ENCODE results near the gene IL20. TPM values are rescaled to one million over a fixed set of nuclear protein-coding genes. Genes with fewer than 3 reads are reported as not detected.

The IL20 gene
- total RNA-seq, 1 experiment from 2014 or later: not detected

GRCh38 chr1:206875752-206876377 lies 10.4 kb downstream of the IL20 start:
- CTCF ChIA-PET: no interaction called here
- POLR2A ChIA-PET: no interaction called here
- H3K4me3 ChIP-seq (ENCODE audit: low read depth in 2 of 2, low read length in 2 of 2): no peak overlapping the region
- TF ChIP-seq TCF7L2 (IDR thresholded peaks at IDR 0.05; ENCODE audit: low read depth, low read length) (no peak), SIN3A (IDR thresholded peaks at IDR 0.05; ENCODE audit: borderline replicate concordance, insufficient read depth, low read depth, low read length) (no peak), CTCF (IDR thresholded peaks at IDR 0.05) (no peak), POLR2AphosphoS5 (IDR thresholded peaks at IDR 0.05; ENCODE audit: low read depth, low read length) (no peak), REST (IDR thresholded peaks at IDR 0.05; ENCODE audit: insufficient read depth in 1 of 2, low read depth in 2 of 2, low read length in 1 of 2) (no peak)
- no peaks in the 10 kb centered on the region for H3K27me3 ChIP-seq (ENCODE audit: control insufficient read depth, insufficient read depth, low read length)
- ATAC-seq (no peak), DNase-seq (ENCODE audit: low read depth, low spot score) (no peak)
- no peak overlapping the region for H3K27ac ChIP-seq (ENCODE audit: low read length)
- in situ Hi-C loops (cut with HindIII; ENCODE audit: low pct_unique_long_range_greater_than_20kb, low sequenced_read_pairs): no loop called here
- H3K9me3 ChIP-seq (ENCODE audit: control insufficient read depth, insufficient read depth, low read depth, low read length): peaks cover 5% of the 10 kb centered on the region; the same call in 1 of the 2 replicates
- H3K4me1 ChIP-seq (ENCODE audit: control insufficient read depth, insufficient read depth, low read length): no peaks in the 10 kb centered on the region
- H3K36me3 ChIP-seq (ENCODE audit: control insufficient read depth, insufficient read depth, low read length): no peaks in the 10 kb centered on the region
- BruUV-seq (replicated peaks): no TSS peak
- intact Hi-C loops (cut with micrococcal nuclease; ENCODE audit: unreplicated experiment): no loop called here

GRCh38 chr1:206878456-206878855 lies 13.0 kb downstream of the IL20 start:
- in situ Hi-C loops (cut with HindIII; ENCODE audit: low pct_unique_long_range_greater_than_20kb, low sequenced_read_pairs): no loop called here
- ChIA-PET CTCF (no interaction called here), POLR2A (no interaction called here)
- intact Hi-C loops (cut with micrococcal nuclease; ENCODE audit: unreplicated experiment): no loop called here
- DNase-seq (ENCODE audit: low read depth, low spot score) (no peak), ATAC-seq (no peak)
- TF ChIP-seq SIN3A (IDR thresholded peaks at IDR 0.05; ENCODE audit: borderline replicate concordance, insufficient read depth, low read depth, low read length) (no peak), REST (IDR thresholded peaks at IDR 0.05; ENCODE audit: insufficient read depth in 1 of 2, low read depth in 2 of 2, low read length in 1 of 2) (no peak), TCF7L2 (IDR thresholded peaks at IDR 0.05; ENCODE audit: low read depth, low read length) (no peak), POLR2AphosphoS5 (IDR thresholded peaks at IDR 0.05; ENCODE audit: low read depth, low read length) (no peak), CTCF (IDR thresholded peaks at IDR 0.05) (no peak)
- H3K4me1 ChIP-seq (ENCODE audit: control insufficient read depth, insufficient read depth, low read length): no peaks in the 10 kb centered on the region
- H3K4me3 ChIP-seq (ENCODE audit: low read depth in 2 of 2, low read length in 2 of 2): no peak overlapping the region
- no peak overlapping the region for H3K27ac ChIP-seq (ENCODE audit: low read length)
- BruUV-seq (replicated peaks): no TSS peak
- no peaks in the 10 kb centered on the region for H3K27me3 ChIP-seq (ENCODE audit: control insufficient read depth, insufficient read depth, low read length)
- no peaks in the 10 kb centered on the region for H3K36me3 ChIP-seq (ENCODE audit: control insufficient read depth, insufficient read depth, low read length)
- peaks cover 5% of the 10 kb centered on the region; the same call in 1 of the 2 replicates for H3K9me3 ChIP-seq (ENCODE audit: control insufficient read depth, insufficient read depth, low read depth, low read length)
